ENCODE results near the gene SYT7.

SYT7 gene

DNA sequence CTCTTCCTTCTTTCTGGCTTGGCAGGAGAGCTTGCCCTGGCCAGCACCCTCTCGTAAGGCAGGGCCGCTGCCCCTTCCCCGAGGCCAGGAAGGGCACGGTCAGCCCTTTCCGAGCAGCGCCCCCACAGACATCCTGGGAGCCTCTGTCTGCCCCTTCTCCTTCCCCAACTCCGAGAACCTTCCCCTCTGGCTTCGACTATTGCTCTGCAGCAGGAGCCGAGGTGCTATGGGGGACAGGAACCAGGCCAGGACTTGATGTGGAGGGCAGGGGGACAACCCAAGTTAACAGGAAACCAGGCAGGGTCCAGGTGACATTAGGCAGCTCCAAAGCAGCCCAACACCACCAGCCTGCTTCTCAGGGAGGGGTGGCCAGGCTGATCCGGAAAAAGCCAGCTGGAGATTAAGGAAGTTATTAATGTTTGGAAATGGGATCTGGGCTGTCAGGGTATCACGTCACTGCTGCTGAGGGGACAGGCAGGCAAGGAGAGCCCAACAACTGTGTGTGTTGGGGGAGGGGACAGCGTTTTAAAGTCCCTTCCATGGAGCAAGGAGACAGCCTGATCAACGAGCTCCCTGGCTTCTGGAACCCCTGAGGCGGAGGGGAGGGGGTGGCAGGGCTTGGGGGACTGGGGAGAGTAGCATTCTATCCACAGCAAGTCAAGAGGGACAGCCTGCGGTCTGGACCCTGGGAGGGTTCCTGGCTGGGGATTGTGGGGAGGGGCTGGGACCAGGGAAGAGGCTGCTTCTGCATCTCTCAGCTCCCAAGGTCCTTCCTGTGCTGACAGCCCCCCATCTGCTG is 27.3 kb downstream of the SYT7 start:
- no peak for FAIRE-seq

DNA sequence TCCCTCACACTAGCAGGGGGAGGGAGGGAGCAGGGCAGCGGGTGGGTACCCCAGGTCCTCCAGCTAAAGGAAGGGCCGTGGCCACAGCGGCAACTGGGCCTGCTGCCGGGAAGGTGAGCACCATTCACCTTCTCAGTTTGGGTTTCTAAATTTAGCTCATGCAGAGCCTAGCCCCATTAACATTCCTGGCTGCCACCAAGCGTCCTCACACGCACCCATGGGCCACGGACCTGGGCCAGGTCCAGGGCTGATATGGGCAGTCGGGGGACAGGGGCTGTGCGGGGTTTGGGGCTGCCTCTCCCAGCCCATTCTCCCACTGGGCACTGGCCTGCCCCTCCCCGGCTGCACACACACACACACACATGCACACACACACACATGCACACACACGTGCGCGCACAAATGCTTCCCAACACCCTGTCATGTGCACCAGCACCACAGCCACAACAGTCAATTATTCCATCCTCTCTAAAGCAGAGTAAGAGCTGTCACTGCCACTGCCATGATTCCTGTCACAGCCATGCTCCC is 28.7 kb downstream of the SYT7 start:
- FAIRE-seq, result no peak

DNA sequence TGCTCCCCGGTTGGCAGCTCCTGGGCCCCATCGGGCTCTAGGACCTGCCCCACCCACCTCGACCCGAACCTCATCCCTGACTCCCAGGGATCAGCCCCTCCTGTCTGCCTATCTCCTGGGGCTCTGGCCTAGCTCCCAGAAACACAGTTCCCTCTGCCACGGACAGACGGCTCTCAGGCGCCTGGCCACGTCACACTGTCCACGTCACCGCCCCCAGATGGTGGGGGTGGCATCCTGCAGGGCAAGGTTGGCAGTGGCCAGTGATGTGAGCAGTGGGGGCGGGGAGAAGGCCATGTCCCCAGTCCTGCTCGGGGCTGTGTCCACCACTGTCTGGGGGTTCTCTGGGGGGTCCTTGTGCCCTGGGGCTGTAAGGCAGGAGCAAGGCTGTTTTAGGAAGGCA is 29.2 kb downstream of the SYT7 start:
- no peak for FAIRE-seq

DNA sequence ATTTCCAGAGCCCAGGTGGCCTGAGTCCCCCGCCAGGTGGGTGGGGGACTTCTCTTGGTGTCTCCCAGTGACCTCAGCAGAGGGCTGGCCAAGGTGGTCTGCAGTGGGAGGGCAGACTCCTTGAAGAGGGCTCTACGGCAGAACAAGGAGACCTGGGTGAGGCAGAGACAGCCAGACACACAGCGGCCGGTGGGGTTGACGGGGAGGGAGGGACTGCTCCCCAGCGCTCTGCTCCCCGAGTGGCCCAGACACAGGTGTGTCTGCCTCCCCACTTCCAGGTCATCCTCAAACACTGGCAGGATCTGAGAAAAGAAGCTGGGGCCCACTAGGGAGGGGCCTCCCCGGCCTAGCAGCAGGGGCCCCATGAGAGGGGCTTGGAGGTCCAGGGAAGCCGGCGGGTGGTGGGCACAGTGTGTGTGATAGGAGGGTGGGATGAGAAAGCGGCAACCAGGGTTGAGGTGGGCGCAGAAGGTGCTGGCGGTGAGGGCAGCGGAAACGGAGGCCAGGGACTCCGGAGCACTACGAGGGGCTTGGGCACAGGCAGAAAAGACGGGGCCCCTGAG is 30.1 kb downstream of the SYT7 start:
- no peak for FAIRE-seq

DNA sequence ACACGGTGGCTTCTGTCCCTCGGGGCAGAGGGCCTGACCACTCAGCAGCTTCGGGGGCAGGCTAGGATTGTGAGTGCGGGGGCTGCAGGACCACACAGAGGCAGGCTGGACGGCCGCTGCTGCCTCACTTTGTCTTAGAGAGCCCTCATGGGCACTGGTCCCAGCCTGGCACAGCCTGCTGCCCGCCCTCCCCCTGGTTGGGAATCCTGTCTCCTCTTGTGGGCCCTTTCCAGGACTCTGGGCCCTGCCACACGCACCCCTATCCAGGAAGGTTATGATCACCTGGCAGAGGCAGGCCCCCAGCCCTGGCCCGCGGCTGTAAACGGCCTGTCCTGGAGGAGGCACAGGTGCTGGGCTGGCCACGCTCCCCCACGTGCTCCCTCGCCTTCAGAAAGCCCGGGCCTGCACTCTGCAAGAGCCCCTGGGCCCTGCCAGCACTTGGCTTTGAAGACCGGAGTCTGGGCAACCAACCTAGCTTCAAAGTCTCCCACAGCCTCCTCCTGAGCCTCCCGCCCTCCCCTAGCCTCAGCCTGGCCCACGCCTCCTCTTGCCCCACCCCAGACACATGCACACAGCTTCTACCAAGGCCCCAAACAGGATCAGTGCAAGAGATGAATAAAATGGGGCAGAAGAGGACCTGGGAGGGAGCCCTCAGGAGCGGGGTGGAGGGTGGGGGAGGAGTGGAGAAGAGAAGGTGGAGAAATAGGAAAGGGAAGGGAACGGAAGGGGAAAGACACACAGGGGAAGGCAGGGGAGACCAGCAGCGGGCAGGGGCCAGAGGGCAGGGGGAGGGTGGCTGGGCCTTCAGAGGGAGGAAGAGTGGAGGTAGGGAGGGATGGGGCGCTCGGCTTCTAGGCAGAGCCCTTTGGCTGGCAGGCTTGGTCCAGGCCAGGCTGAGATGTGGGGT is 31.0 kb downstream of the SYT7 start:
- no peak for FAIRE-seq

DNA sequence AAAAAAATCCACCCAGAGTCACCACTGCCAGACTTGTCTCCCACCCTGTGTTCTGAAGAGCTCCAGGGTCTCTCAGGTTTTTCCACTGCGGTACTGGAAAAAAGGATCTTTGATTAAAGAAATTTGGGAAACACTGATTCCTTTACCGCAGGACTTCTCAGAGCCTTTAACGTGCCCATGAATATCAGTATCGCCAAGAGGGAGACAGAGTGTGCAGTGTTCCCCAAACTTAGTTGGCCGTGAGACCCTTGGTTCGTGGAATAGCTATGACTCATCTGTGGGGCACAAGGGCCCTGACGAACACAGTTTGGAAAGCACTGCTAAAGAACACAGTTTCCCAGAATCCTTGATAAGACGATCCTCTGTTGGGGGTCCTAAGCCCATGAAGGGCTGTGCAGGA is 31.7 kb downstream of the SYT7 start:
- no peak for FAIRE-seq

DNA sequence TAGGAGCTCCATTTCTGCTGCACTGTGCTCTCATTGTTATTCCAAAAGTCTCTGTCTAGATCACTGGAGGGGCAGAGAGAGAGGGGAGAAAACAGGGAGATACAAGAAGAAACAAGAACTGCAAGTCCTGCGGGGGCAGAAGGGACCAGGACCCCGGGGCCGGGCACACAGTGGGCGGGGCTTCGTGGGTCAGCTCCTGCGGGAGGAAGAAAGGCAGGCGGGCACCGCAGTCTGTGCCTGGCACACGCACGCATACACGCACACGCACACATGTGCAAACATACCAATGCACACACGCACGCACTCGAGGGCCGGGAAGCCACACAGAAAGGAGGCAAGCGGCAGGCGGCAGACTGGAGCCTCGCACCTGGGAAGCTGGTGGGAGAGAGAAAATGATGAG is 33.6 kb downstream of the SYT7 start:
- no peak for FAIRE-seq

DNA sequence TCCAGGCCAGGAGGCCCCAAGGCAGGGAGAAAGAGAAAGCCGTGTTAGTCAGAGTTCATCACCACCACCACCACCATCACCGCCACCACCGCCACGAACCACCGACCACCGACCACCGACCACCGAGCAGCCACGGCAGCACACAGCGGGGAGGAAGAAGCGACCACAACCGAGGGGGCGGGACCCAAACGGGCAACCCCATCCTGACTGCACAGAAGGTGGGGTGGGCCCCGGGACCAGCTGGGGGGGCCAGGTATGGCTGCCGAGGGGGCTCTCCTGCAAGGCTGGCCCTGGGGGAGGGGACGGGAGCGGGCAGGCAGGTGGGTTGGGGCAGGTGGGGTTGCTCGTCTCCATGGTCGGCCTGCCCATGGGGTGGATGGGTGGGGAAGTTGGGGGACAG is 34.2 kb downstream of the SYT7 start:
- no peak for FAIRE-seq

DNA sequence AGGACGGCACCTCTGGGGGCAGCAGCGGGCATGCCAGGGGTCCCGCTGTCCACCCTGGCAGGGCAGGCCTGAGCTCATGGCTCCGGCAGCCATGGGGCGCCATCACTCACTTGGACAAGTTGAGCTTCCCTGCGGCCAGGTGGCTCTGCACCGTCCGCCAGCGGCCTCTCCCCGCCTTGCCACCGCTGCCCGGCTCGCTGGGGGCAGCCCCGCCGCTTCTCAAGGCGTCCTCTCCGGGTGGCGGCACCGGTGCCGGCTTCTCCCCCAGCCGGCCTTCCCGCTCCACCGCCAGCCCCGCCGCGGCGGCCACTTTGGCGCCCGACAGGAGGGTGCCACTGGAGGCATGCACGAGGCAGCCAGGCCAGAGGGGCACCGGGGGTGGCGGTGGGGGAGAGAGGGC is 35.0 kb downstream of the SYT7 start:
- FAIRE-seq, result no peak

DNA sequence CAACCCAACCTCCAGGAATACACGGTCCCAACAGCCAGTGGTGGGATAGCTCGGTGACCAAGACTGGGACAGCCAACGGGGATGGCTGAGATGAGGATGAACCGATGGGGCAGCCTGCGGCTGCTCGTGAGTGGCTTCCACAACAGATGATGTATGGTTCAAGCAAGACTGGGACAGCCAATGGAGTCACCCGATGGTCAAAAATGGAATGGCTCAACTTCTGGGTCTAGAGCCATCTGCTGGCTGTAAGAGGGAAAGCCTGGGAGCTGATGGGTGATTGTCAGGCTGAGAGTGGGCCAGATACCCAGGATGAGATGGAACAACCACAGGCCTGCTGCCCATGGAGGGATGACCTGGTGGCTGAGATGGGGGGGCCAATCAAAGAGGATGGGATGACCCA is 35.5 kb downstream of the SYT7 start:
- no peak for FAIRE-seq

DNA sequence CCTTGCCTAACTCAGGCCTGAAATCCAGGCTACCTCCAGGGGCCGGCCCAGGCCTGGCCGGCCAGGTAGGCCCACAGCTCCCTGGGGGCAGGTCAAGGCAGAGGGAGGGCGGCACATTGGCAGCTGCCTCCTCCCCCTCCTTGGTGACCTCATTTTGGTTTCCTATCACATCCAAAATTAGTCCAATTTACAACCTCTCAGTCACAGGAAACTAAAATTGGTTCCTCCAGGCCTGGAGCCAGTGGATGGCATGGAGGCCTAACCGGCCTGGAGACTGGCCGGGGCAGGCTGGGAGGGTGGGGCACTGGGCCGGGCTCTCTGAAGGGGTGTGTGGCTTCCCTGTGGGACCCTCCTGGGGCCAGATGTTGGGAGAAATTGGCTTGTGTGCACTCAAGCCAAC is 36.4 kb downstream of the SYT7 start:
- no peak for FAIRE-seq

DNA sequence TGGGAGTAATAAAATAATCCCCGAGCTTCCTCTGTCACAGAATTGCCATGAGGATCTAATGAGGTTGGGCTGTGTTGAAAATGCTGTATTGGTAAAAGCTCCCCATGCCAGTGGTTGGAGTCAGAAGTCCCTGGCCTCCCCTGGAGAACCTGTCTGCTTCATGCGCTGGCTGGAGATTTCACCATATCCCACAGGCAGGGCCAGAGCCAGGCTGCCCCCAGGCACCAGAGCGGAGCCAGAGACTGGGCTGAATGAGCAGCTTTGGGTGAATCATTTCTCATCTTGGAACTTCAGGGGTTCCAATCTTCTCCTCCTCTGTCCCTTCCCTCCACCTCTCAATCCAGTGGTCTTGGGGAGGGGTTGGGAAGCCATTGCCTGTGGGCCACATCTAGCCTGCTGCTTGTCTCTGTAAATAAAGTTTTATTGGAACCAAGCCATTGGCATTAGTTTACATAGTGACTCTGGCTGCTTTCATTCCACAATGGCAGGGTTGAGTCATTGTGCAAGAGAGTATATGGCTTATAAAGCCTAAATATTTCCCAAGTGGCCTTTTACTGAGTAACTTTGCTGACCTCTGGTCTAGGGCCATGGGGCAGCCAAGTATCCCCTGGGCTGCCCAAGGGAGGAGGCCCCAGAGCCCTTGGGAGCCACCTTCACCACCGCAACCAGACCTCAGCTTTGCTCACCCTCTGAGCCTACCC is 37.1 kb downstream of the SYT7 start:
- no peak for FAIRE-seq

DNA sequence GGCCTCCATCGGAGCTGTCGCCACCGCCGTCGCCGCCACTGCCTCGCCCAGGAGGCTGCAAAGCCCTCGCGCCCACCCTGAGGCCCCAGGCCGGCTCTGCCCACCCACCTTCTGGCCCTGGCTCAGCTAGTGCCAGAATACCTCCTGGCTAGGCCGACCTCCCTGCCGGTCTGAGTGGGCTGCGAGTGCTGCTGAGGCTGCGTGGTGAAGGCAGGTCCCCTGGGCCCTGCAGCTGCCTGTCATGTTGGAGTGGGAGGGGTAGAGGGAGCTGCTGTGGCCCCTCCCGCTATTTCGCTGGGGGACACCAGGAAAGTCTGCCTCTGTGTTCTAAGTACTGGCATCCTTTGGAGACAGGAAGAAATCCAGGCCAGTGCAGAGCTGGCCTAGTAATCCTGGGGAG is 38.2 kb downstream of the SYT7 start:
- no peak for FAIRE-seq

DNA sequence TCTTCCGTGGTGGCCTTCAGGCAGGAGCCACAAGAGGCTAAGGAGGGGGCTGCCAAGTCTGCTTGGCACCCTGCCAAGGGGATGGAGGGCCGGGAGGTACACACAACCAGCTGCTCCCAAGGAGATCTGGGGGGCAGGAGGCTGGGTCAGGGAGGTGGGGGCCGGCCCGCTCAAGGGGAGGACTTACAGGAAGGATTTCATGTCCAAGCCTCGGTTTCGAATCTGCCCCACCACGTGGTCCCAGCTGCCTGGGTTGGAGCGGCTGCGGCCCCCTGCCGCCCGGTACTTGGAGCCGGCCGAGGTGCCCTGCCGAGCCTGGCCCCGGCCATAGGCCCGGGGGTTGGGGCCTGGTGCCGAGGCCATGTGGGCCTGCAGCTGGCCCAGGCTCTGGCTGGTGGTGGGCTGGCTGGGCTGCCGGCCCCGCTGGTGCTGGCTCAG is 38.8 kb downstream of the SYT7 start:
- FAIRE-seq, result no peak

DNA sequence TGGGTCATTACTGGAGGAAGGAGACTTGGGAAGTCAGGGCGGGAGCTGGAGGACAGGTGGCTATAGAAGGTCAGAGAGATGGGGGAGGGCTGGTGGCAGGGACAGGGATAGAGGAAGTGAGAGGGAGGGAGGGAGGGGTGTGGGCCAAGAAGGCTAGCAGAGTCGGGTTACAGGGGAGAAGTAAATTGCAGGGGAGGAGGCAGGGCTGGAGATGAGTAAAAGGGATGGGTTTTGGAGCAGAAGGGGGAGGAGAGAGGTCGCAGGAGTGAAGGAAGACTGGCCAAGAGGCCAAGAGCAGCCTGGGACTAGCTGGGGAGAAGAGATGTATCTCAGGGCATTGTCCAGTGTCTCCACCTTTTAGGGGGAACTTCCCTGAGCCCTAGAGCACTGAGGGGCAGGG is 39.3 kb downstream of the SYT7 start:
- no peak for FAIRE-seq

DNA sequence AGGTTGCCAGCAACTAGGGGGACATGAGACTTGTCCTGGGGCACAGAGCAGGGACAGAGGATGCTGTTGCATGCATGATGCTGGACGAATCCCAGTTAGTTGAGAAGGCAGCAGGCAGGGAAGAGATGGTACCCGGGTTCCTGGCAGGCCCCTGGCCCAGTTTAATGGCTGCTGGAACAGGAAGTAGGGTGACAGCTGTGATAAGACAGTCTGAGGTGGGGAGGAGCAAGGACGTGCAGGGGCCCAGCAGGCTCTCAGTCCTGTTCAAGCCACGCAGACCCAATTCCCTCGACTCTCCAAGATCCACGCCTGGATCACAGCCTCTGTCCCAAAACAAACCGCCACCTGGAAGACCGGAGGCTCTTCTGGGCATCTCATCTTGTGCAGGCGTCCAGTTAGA is 40.3 kb downstream of the SYT7 start:
- FAIRE-seq, result no peak

DNA sequence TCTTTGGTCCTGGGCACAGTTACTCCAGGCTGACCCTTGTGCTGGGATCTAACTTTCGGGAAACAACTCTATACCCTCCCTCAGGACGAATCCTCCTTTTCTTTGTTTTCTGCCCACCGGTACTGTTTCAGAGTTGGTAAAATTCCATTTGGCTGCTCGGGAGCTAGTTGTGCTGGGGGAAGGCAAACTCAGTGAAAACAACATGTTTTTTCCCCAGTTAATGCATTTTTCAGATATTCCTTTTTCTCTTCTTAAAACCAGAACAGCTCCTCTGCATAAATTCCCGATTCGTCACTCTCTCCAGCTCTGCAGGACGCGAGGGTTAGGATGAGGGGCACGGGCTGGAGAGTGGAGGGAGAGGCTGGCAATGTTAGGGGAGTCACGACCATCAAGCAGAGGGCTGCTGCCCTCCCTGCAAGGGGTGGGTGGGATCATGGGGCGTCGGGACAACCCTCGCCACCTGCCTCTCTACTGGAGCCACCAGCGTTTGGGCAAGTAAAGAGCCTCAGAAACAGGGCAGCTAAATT is 41.0 kb downstream of the SYT7 start:
- no peak for FAIRE-seq

DNA sequence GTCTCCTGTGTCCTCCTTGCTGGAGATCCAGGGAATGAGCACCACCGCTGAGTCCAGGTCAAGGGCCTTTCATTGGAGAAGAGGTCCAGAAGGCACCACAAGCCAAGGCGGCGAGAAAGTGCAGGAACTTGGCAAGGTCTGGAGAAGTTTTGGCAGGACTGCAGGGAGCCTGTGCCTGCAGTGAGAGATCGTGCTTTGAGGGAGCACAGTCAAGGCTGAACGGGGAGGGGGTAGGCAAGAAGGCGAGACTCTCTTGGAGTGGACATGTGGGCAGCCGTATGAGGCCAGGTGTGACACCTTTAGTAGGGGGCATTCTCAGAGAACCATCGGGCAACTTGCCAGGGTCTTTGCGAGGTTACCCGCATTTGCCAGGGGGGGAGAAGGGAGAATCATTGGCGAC is 41.9 kb downstream of the SYT7 start:
- FAIRE-seq, result no peak

DNA sequence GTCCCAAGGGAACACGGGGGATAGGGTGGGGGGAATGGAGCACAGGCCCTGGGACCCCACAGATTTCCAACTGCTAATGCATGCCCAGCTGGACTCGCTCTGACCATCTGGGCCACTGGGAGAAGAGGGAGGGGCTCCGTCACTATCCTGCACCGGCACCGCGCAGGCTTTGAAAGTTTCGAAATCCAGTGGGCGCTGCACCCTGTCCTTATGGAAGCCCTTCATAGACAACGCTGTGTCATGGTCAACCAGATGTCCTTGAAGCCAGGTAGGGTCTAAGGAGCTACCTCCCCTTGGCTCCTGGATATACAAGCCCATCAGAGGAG is 42.3 kb downstream of the SYT7 start:
- FAIRE-seq, result no peak

DNA sequence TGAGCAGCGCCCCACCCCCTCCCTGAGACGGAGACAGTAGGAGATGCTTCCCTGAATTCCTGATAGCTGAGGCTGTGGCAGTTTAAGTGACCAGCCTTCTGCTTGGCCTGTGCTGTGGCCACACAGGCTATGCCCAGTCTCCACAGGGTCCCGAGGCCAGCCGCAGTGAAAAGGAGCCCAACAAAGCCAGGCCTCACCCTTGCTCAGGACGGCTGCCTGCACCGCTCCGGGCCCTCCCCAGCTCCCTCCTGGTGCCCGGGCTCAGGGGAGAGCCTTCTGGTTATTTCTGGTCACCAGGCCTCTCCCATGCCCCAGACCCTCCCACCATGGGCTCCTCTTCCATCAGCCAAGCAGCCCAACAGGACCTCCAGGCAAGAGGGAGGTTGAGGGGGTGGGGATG is 43.5 kb downstream of the SYT7 start:
- FAIRE-seq, result no peak

DNA sequence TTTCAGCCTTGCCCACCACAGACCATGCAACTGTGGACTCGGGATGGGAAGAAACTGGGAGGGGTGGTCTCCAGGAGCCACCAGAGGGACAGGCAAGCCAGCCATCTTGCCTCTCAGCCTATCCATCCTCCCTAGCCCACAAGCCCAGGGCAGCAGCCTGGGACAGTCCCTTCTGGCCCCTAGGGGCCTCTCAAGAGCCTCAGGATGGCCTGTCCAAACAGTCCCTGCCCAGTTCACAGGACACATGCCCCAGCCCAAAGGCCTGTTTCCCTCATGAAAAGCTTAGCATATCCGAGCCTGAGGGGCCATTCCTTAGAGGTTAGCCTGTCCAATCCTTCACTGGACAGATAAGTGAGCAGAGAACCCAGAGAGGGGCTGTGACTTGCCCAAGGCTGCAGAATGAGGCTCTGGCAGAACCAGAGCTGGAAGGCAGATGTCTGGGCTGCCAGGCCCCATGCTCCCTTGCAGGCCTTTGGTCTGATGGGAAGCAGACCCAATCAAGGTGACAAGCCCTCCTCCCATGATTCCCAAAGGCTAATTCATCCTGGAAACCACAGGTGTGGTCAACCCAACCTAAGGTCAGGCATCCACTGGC is 44.1 kb downstream of the SYT7 start:
- no peak for FAIRE-seq

DNA sequence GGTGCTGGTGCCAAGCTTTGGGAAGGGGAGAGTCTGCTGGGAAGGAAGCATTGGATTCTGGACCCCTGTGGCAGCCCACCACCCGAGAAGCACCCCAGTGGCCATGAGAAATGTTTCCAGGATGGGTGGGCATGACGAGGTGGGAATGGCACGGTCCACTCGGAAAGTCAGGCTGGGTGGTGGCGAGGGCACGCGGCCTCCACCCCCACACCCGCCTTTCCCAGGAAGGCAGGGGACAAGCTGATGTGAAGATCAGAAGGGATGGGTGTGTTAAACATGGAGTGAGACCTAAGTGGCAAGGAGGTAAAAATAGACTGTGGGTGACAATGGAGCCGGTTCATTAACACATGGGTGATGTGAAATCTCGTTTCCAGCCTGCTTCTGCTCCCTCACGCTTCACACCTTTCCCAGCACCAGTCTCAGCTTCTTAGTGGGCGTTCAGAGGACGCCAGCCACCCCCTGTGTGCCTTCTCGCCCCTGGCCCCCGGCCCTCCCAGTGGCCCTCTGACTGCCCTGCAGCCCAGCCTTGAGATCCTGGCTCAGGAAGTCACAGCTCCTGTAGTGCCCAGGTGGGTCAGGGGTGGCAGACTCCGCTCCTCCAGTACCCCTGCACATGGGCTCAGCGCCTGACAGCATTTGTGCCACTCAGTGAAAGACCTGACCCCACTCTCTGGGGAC is 44.7 kb downstream of the SYT7 start:
- FAIRE-seq, result no peak

All from endometrium (tissue), 2 donors.